SKM-1 treated with dmso at 0.1 percent for 144 hours (cell line): ENCODE results near the gene GRIK1.
"Not testable (repeated sequence)": the region's sequence is repeated elsewhere in the genome, so short reads cannot be mapped to it uniquely, and the experiment has no call there.

Experiments
- DNase-seq: peaks from one replicate; lab custom pipeline; 2025; ENCODE audit not compliant: unreplicated experiment; lab: John Stamatoyannopoulos, UW

GRIK1 gene

GRCh38 chr21:29939924-29940275, at the start of gene GRIK1:
TSS of gene GRIK1 (minus strand) at chr21:29939996.
- no peak for DNase-seq

- no peak for DNase-seq
Observed at GRCh38 chr21:29987762-29988161, 48.0 kb upstream of the GRIK1 start.

DNA sequence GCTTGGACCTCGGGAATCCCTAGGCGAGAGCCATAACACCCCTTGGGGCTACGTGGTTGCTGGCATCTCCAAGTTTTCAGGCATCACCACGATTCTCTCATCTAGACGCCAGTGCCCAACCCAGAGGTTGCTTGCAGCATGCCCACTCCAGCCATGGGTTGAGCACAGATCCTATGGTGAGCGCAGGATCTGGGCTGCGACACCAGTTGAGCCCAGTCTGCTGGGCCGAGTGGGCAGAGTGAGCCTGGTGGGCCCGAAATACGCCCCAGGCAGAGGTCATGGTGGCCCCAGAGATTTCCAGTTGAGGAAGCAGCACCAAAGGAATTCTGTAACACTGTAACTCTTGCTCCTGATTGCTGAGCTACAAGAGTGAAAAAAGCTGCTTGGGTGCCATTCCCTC, 46.1 kb upstream of the GRIK1 start:
- DNase-seq, result no peak

DNA sequence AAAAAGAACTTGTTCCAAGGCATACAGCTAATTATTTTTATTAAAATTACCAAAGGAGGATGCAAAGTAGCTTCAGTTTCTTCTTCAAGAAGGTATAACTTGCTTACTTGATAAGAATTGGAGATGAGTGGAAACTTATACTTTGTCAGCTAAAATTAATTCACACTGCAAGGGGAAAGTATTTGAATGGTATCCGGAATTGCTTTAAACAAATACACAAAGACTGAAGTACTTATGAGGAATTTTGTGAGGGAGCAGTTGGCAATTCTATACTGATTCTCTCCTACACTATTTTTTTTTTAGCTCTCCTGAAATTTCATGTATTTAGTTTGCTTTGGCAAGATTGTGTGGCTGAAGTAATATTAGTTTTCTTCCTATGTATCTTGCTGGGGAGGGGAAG, 39.2 kb upstream of the GRIK1 start:
- no peak for DNase-seq

- DNase-seq, result no peak
Observed at GRCh38 chr21:29975776-29976175, 36.0 kb upstream of the GRIK1 start.

DNA sequence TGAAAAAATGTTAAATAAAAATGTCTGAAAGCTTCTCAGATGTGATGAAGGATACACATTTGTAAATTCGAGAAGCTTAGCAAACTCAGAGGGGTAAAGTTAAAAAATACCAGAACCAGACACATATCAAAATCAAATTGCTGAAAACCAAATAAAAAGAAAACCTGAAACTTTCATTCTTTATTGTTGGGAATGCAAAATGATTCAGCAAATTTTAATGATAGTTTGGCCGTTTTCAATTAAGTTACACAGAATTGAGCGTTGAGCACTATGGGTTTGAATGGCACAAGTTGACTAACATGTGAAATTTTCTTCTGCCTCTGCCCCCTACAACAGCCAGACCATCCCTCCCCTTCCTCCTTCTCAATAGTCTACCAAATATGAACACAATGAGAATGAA, 33.5 kb upstream of the GRIK1 start:
- DNase-seq, result no peak

- no peak for DNase-seq
Observed at GRCh38 chr21:29961291-29962027, 21.7 kb upstream of the GRIK1 start.

DNA sequence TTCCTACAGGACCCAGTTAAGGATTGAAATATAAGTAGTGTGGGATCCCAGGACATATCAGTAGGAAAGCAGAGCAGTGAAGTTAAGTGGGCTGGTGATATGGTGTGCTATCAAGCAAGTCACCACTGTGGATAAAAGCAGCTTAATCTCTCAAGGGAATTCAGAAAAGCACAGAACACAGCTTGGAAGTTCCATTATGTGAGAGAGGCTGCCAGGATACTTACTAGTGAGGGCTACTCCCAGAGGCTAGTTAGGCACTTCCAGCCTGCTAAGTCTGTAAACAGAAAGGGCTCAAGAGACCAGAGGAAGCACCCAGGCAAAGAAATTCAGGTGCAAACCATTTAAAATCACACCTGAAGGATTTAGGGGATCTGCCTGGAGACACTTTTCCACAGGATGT, 18.8 kb upstream of the GRIK1 start:
- DNase-seq, result no peak

GRCh38 chr21:29958035-29958434, 18.2 kb upstream of the GRIK1 start:
- not testable (repeated sequence) for DNase-seq

- no peak for DNase-seq
Observed at GRCh38 chr21:29953690-29954089, 13.9 kb upstream of the GRIK1 start.

GRCh38 chr21:29953072-29953471, 13.3 kb upstream of the GRIK1 start:
- no peak for DNase-seq

- no peak for DNase-seq
Observed at GRCh38 chr21:29951911-29952310, 12.1 kb upstream of the GRIK1 start.

DNA sequence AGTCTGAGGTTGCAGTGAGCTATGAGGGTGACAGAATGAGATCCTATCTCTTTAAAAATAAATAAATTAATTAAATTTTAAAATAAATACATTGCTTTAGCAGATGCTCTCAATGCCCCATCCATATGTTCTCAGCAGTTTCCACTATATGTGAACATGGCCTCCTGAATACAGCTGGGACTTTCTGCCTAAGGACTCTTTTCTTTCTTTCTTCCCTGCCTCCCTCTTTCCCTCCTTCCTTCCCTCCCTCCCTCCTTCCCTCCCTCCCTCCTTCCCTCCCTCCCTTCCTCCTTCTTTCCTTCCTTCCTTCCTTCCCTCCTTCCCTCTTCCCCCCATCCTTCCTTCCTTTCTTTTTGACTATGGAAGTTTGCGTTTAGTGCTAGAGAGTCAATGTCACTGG, 10.2 kb upstream of the GRIK1 start:
- no peak for DNase-seq

DNA sequence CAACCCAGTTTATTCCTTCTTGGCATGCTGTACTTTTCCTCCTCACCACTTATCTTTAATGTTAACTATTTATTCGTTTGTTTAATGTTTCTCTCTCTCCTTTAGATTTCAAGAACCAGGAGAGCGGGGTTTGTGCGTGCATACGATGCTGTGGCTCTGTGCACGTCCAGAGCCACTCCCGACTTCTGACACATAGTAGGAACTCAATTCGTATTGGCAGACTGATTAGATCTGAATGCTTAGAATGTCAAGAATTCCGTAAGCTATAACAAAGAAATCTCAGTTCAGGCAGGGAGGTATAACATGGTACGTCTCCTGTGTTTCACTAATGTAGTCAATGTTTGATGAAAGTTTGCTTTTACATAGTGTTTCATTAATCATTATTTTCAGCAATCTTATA, 7.3 kb upstream of the GRIK1 start:
- no peak for DNase-seq

DNA sequence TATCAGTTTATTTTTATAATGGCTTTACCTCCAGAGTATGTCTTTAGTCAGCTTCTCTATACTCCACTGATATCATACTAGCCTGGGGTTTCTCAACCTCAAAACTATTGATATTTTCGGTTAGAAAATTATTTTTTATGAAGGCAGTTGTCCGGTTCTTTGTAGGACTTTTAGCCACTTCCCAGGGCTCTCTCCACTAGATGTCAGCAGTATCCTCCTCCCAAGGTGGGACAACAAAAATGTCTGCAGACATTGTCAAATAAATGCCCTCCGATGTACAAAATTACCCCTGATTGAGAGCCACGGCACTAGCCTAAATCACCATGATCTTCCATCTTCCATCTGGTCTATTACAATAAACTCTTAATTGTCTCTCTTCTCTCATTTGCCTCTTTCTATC, 4.1 kb upstream of the GRIK1 start:
- DNase-seq, result no peak

- no peak for DNase-seq
Observed at GRCh38 chr21:29942034-29942433, 2.2 kb upstream of the GRIK1 start.

DNA sequence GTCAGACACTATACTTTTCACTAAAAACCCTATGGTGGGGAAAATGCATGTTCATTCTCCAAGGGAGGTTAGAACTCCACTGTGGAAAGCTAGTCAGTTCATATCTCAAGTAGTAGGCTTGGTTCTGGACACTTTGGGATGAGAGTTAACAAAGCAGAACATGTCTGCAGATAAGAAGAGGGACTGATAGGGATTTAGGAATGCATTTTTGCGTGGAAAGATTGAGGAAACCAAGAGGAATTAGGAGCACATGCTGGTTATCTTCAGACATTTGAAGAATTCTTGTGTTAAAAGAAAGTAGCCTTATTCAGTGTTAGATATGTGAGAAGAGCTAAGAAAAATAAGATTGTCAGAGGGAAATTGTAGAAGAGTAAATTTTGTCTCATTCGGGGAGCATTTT, 1.2 kb upstream of the GRIK1 start:
- no peak for DNase-seq

DNA sequence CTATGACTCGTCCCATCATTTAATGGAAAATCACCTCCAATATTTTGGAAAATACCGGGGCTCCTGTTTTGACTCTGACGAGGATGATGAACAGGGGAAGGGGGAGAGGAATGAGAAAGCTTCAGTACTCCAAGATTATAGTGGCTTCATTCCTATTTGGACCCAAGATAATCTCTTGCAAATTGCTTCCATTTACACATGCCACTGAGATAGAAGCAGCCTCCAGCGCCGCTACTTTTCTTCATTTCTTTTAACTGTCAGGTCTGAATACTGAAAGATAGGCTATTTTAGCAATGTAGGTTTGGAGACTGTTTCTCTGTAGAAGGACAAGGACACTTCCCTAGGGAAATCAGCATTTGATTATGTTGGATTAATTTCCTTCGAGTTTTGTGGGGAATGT, 565 bp upstream of the GRIK1 start:
- no peak for DNase-seq

DNA sequence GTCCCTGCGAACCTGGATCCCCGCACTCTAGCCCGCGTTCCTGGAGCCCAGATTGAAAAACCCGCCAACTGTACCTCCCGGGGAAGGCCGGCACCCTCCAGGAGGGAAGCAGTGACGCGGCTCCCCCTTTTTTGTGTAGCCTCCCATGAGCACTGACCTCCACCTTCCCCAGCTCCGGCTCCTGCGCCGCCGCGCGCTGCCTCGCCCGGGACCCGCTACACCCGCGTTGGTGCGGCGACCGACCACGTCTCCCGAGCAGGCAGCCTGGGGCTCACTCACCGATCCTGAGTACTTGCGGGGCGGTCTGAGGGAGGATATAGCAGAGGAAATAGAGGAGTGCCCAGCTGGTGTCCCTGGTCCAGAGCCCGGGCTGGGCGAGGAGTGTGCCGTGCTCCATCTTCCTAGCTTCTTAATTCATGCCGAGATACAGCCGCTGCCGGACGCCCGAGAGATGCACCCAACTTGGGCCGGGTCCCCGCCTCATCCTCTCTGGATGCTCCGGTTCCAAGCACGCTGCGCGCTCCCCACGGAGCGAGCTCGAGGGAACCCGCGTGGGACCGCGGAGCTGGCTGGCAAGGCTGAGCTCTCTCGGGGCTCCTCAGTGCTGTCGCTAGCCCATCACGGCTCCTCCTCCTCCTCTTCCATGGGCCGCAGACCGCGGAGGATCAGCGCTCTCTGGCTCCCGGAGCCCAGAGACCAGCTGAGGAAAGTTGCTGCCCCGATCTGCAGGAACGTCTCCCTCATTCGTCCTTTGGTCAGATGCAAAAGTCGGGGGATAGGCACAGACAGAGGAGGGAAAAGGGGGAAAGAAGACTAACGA, 482 bp downstream of the GRIK1 start:
- no peak for DNase-seq

DNA sequence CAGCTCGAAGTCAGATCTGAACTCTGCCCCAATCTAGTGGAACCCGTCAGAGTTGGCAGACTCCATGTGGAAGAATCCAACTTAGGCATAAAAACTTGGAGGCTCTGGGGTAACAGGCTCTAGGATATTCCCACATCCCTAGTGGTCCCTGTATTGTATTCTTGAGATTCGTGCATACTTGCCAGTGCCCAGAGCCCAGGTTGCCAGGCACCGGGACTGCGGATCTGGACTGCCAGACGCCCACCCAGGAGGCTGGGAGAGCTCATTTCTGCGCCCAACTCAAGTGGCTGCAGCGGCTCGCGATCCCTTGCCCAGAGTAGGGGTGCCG, 1.1 kb downstream of the GRIK1 start:
- no peak for DNase-seq

- DNase-seq, result no peak
Observed at GRCh38 chr21:29933088-29933487, 6.7 kb downstream of the GRIK1 start.

- no peak for DNase-seq
Observed at GRCh38 chr21:29928537-29928936, 11.3 kb downstream of the GRIK1 start.

- no peak for DNase-seq
Observed at GRCh38 chr21:29920938-29921337, 18.9 kb downstream of the GRIK1 start.
